ES-I3 (cell line): ENCODE measurements around the gene SCRN1.

Experiments used
- H3K36me3 ChIP-seq: 2 replicates; pipeline ENCODE4 v1.6.1; 2013; ENCODE audit warnings: mild to moderate bottlenecking, low read length, control low read depth, moderate library complexity; ENCODE audit not compliant: insufficient read depth
- H3K4me1 ChIP-seq: 2 replicates; pipeline ENCODE4 v1.6.1; 2013; ENCODE audit warnings: mild to moderate bottlenecking, control low read depth, low read length; ENCODE audit not compliant: insufficient read depth
- H3K9ac ChIP-seq: 2 replicates; pipeline ENCODE4 v1.6.1; 2013; ENCODE audit warnings: low read depth, mild to moderate bottlenecking, low read length, moderate library complexity
- H3K9me3 ChIP-seq: 2 replicates; pipeline ENCODE4 v1.6.1; 2013; ENCODE audit warnings: mild to moderate bottlenecking, low read length, moderate library complexity; ENCODE audit not compliant: control insufficient read depth, insufficient read depth

Gene SCRN1

GRCh38 chr7:29989257-29989995 lies at the start of gene SCRN1:
Gene SCRN1 (minus strand): TSS chr7:29989801. CDS start chr7:29969067, 20,734 bp downstream.
- Histone ChIP-seq H3K9ac (peak within 1 kb of the TSS; percentile 83), H3K36me3 (no peaks in the 10 kb centered on the region), H3K9me3 (peaks cover 6% of the 10 kb centered on the region; the same call in 1 of the 2 replicates), H3K4me1 (peaks cover 8% of the 10 kb centered on the region)

DNA sequence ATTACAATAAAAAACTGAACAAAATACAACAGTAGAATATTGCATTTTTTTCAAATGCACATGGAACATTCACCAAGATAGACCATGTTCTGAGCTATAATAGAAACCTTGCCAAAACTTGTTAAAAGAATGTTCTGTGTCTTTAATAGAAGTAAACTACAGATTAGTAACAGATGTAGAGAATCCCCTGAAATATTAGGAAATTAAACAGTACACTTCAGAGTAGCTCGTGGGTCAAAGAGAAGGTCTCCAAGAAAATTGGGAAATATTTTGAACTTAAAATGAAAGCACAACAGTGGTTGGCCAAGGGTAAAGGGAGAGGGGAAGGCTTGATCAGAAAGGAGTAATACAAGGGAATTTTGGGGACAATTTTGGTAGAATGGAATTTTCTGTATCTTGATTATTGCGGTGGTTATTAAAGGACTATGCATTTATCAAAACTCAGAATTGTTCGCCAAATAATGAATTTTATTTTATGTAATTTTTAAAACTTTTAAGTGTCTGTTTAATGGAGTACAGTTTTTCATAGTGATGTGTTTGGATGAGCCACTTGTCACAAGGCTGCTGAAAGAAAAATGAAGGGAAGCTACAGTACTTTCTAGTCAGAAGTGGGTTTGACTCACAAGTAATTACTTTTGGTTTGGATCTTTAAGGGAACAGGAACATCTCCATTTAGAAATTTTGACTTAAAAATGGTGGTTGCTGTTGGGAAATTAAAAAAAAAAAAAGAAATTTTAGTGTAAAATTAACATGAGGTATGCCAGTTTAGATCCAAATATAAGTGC lies 48.8 kb upstream of the SCRN1 start:
- H3K4me1 ChIP-seq, result no peaks in the 10 kb centered on the region
- no peaks in the 10 kb centered on the region for H3K9me3 ChIP-seq
- H3K9ac ChIP-seq, result no peak overlapping the region
- H3K36me3 ChIP-seq, result no peaks in the 10 kb centered on the region

DNA sequence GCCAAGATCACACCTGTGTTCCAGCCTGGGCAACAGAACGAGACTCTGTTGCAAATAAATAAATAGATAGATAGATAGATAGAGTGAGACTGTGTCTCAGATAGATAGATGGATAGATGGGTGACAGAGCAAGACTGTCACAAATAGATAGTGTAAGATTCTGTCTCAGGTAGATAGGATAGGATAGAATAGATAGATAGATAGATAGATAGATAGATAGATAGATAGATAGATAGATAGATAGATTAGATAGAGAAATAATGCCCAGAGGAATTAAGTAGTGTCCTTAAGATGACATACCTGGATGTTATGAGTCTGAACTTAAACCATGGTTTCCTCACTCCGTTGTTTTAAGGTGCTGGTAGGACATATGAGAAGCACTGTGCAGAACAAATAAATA lies 46.6 kb upstream of the SCRN1 start:
- no peaks in the 10 kb centered on the region for H3K36me3 ChIP-seq
- H3K9me3 ChIP-seq, result no peaks in the 10 kb centered on the region
- no peak overlapping the region for H3K9ac ChIP-seq
- peaks cover 5% of the 10 kb centered on the region; the same call in 1 of the 2 replicates for H3K4me1 ChIP-seq

DNA sequence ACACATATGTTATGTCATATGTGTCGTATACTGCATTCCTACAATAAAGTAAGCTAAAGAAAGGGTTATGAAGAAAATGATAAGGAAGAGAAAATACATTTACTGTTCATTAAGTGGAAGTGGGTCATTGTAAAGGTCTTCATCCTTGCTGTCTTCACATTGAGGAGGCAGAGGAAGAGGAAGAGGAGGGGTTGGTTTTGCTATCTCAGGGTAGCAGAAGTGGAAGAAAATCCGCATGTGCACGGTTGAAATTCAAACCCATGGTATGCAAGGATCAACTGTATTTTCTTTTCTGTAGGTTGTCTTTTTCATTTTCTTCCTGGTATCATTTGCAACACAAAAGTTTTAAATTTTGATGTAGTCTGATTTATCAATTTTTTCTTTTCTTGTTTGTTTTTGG lies 44.9 kb upstream of the SCRN1 start:
- no peak overlapping the region for H3K9ac ChIP-seq
- H3K4me1 ChIP-seq, result peaks cover 12% of the 10 kb centered on the region

GRCh38 chr7:30032310-30033125 lies 42.9 kb upstream of the SCRN1 start:
- Histone ChIP-seq H3K4me1 (peaks cover 12% of the 10 kb centered on the region), H3K9ac (no peak overlapping the region), H3K36me3 (no peaks in the 10 kb centered on the region), H3K9me3 (no peaks in the 10 kb centered on the region)

More for the DNA sequence above, 44.9 kb upstream of the SCRN1 start:
- H3K9me3 ChIP-seq, result no peaks in the 10 kb centered on the region
- H3K36me3 ChIP-seq, result no peaks in the 10 kb centered on the region

DNA sequence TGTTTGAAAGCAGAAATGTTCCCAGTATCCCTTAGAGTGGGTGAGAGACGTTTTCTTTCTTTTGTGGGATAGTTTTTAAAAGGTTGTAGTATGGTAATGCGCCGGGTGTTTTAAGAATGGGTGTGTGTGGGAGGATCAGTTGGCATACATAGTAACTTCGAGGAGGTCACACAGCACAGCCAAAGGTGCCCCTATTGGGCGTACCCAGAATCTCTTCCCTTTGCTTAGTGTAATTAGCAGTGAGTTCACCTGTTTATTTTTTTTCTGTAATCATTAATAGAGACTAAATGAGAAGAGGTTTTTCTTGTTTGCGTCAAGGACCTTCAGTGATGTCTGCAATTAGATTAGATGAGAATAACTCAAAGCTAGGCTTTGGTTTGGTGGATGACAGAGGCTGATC lies 40.1 kb upstream of the SCRN1 start:
- H3K9ac ChIP-seq, result peak overlapping the region; percentile 75; the same call in 1 of the 2 replicates
- H3K4me1 ChIP-seq, result peaks cover 14% of the 10 kb centered on the region
- no peaks in the 10 kb centered on the region for H3K36me3 ChIP-seq
- H3K9me3 ChIP-seq, result no peaks in the 10 kb centered on the region

- peaks cover 14% of the 10 kb centered on the region for H3K4me1 ChIP-seq
- H3K9me3 ChIP-seq, result no peaks in the 10 kb centered on the region
- H3K9ac ChIP-seq, result peak overlapping the region; percentile 75
- H3K36me3 ChIP-seq, result no peaks in the 10 kb centered on the region
Observed at GRCh38 chr7:30028749-30029635, 39.4 kb upstream of the SCRN1 start.

DNA sequence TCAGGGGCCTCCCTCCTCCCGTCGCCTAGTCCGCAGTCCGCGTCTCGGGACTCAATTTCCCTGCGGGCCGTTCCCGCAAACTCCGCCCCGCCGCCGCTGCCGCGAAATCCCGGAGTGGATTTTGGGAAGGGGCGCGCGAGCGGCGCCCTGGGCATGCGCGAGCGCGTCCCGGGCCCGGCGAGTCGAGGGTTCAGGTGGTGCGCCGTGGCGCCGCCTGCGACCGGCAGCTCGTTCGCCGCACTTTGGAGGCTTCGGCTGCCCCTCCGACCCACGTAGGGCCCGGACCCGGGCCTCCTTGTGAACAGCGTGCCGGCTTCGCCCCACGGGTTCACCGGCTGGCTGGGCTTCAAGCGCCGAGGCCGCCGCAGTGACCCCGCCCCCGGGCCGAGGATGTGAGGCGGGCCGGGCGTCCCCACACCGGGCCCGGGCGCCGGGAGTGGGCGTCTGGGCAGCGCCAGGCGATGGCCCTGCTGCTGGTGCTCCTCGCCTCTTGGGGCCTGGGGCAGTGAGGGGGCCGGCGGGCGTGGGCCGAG lies 38.7 kb upstream of the SCRN1 start, which contains the start of gene PLEKHA8:
Gene PLEKHA8 (plus strand): TSS at position 197 of the 533 bp plus-strand sequence. CDS start 351 bp downstream, outside the sequence.
- Histone ChIP-seq H3K9me3 (no peaks in the 10 kb centered on the region), H3K9ac (peak within 1 kb of the TSS; percentile 75), H3K36me3 (no peaks in the 10 kb centered on the region), H3K4me1 (peaks cover 14% of the 10 kb centered on the region)

- H3K36me3 ChIP-seq, result no peaks in the 10 kb centered on the region
- H3K4me1 ChIP-seq, result peaks cover 14% of the 10 kb centered on the region
- H3K9ac ChIP-seq, result peak overlapping the region; percentile 75
- H3K9me3 ChIP-seq, result no peaks in the 10 kb centered on the region
Observed at GRCh38 chr7:30027740-30028215, 38.2 kb upstream of the SCRN1 start.

DNA sequence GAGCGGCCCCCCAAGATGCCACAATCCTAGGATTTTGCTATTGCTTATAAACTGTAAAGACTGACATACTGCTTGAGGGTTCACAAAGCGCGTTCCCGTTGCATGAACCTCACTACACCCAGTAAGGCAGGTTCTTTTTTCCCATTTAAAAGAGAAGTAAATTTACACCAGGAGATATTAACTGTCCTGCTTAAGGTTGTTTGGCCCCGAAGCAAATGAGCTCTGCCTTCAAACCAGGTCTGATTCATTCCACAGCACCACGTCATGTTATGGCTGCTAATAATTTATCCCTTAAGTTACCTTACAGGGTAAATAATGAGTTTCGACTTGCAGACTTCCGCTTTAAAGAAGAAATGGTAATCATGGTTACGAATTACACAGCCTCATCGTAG lies 37.5 kb upstream of the SCRN1 start:
- H3K9me3 ChIP-seq, result no peaks in the 10 kb centered on the region
- H3K4me1 ChIP-seq, result peaks cover 9% of the 10 kb centered on the region
- peak overlapping the region; percentile 75 for H3K9ac ChIP-seq
- no peaks in the 10 kb centered on the region for H3K36me3 ChIP-seq

DNA sequence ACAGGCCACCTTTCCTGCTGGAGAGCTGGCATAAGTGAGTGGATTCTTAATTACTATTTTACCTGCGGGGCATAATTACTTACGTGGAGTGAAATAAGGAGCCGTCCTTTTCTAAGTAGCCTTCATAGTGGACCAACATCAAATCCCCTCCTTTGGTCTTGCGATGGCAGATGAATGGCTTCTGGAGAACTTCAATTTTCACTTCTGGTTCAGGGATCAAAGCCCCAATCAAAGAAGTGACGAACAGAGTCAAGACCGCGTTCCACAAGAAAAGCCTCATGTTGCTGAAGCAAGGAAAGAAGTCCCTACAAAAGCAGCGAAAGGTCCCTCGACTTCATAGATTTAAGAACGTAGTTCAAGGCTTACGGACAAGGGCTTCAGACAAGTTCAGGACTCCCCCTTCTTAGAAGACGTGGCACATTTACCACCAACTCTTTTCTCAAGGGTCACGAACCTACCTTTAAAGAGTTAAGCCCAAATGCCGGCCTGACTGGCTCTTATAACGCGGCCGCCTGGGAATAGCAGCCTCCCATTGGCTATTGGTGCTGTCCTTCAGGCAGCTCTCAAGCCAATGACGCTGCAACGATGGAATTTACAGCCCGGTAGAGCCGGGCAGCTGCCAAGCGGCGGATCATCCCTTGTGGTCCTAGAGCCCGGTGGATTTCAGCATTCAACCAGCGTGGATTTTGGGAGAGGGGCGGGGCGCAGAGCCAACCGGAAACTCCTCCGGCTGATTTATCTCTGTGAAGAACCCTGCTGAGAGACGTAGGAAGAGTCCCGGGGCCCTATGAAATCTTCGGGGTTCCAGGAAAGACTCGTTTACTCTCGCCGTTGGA lies 36.8 kb upstream of the SCRN1 start, which contains the start of gene FKBP14:
Gene FKBP14 (minus strand): TSS at position 474 of the 836 bp plus-strand sequence. CDS start 194 bp downstream, at position 280.
- Histone ChIP-seq H3K9ac (peak within 1 kb of the TSS; percentile 78), H3K4me1 (peaks cover 9% of the 10 kb centered on the region), H3K36me3 (no peaks in the 10 kb centered on the region), H3K9me3 (no peaks in the 10 kb centered on the region)

DNA sequence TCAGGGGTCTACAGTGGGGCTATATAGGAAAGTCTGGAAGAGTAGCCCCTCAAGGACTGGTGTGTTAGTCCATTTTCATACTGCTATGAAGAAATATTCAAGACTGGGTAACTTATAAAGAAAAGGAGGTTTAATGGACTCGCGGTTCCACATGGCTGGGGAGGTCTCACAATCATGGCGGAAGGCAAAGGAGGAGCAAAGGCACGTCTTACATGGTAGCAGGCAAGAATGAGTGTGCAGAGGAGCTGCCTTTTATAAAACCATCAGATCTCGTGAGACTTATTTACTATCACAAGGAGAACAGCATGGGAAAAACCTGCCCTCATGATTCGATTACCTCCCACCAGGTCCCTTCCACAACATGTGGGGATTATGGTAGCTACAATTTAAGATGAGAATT lies 33.9 kb upstream of the SCRN1 start:
- Histone ChIP-seq H3K4me1 (0 out of 2 replicates have a peak, but pooled peaks cover 3% of the 10 kb centered on the region), H3K9ac (no peak overlapping the region), H3K36me3 (no peaks in the 10 kb centered on the region), H3K9me3 (no peaks in the 10 kb centered on the region)
